CD4-positive, alpha-beta T cell treated with Interleukin-4 for 4 hours (primary cell): ENCODE results near the gene ABHD14A.

Source experiments
- DNase-seq: peaks from one replicate; pipeline ENCODE4 v3.0.0-alpha.2; 2020

Gene ABHD14A

DNA sequence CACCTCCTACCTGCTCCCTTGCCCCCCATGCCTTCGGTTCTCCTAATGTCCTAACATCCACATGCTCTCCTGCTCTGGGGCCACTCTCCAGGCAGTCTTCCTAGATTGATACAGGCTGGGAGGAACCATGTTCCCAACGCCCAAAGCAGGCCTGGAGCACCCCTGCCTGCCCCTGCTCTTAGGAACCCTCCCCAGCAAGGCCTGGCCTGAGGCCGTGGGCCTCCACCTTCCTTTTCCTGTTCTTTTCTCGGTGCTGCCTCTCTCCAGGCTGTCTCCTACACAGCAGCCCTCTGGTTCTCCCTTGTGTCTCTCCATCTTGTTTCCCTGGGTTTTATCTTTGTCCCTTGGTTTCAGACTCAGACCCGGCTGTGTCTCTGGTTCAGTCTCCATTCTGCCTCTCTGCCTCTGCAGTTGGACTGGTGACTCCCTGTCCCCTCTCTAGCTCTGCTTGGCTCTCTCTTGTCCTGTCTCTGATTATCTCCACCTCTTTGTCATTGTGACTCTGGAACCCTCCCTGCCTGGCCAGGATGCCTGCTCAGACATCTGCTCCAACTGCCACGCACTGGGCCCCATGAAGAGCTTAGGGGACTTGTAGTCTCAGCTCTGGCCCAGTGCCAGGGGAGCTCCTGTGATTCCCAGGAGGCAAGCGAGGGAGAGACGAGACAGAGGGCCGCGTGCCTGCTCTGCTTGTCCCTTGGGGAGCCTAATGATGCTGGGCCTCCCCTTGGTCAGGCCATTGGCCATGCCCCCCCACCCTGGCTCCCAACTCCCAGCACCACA, 46.8 kb downstream of the ABHD14A start:
- no peak for DNase-seq

GRCh38 chr3:52022323-52023100, 47.6 kb downstream of the ABHD14A start:
- no peak for DNase-seq

DNA sequence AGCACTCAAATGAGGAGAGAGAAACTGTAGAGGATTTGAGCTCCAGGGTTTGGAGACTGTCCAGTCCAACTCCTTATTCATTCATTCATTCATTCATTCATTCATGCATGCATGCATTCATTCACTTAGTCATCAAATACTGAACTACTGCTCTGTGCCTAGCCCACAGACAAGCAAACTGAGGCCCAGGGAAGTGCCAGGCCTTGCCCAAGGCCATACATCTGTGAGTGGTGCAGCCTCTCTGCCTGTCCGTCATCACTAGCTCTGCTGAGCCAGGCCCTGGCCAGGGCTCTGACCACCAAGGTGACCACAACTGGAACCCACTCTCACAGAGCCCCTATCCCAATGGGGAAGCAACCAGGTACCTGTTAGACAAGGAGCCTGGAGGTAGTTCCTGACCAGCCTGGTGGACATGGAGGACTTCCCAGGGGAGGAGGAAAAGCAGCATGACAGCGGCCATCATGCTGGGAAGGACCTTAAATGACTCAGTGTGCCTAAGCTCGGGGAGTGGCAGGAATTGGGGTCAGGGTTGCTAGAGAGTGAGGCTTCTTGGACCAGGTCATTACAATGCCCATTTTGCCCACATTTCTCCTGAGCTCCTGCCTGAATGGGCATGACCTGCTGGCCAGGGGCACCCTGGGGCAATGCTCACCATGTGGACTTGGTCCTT, 48.4 kb downstream of the ABHD14A start:
- no peak for DNase-seq

- no peak for DNase-seq
Observed at GRCh38 chr3:52023860-52024764, 49.2 kb downstream of the ABHD14A start.

DNA sequence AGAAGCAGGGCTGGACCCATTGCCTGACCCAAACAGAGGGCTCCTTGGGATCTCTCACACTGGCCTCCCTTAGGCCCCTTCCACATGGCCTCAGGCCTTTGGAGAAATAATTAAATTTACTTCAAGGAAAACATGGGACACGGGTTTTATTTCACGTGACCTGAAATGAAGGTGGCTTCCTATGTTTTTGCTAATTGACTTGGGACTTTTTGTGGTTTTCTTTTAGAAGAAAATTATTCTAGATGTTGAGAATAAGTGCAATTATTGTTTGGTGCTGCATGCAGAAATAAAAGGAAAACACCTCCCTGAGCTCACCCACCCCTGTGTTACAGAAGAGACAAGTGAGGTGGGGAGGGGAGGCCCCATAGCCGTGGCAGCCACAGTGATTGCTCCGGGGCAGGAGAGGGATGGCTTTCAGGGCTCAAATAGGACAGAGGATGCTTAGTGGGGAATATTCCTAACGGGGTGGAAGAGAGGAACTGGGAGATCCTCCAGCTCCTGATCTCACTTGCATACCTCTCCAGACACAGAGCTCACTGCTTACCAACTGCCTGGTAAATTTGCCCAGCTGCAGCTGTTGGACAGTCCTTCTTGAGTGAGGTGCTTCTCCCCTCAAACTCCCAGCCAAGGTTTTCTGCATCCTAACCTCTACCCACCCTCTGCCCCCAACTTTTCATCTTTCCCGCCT, 50.0 kb downstream of the ABHD14A start:
- DNase-seq, result no peak

- no peak for DNase-seq
Observed at GRCh38 chr3:52025453-52025852, 50.6 kb downstream of the ABHD14A start.

GRCh38 chr3:52026041-52026440, 51.2 kb downstream of the ABHD14A start:
- DNase-seq, result no peak

DNA sequence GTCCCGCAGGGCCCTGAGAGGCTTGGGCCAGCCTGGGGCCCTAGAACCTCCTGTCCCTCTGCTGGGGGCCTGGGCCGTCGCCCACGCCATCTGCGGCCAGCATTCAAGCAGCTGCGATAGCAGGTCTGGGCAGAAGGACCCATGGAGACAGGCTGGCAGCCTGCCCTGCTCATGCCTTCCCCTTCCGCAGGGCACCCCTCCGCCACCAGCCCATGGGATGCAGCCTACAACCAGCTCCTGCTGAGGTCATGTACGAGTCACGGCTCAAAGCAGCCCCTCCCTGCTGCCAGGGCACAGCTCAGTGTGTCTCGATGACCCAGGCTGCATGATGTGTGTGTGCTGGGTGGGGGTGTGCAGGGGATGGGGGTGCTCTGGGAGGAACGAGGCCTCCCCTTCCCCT, 53.7 kb downstream of the ABHD14A start:
- no peak for DNase-seq

DNA sequence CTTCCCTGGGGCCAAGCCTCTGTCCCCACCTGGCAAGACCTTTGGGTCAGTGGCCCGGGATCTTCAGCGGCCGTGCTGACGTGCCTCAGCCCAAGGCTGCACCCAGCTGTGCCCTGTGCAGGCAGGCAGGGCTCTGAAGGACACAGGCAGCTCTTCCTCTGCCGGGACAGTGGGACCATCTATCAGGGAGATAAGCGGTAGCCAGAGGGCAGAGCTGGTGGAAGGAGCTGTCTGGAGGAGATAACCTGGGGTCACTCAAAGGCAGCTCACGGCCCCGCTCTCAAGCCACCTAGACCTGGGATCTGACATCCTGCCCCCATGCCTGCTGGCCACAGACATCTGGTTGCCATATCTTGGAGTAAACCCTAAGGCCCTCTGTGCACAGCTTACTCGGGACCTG, 54.2 kb downstream of the ABHD14A start:
- no peak for DNase-seq

- no peak for DNase-seq
Observed at GRCh38 chr3:52029535-52029934, 54.7 kb downstream of the ABHD14A start.
